ENCODE results near the gene FRMD5.

Gene FRMD5

DNA sequence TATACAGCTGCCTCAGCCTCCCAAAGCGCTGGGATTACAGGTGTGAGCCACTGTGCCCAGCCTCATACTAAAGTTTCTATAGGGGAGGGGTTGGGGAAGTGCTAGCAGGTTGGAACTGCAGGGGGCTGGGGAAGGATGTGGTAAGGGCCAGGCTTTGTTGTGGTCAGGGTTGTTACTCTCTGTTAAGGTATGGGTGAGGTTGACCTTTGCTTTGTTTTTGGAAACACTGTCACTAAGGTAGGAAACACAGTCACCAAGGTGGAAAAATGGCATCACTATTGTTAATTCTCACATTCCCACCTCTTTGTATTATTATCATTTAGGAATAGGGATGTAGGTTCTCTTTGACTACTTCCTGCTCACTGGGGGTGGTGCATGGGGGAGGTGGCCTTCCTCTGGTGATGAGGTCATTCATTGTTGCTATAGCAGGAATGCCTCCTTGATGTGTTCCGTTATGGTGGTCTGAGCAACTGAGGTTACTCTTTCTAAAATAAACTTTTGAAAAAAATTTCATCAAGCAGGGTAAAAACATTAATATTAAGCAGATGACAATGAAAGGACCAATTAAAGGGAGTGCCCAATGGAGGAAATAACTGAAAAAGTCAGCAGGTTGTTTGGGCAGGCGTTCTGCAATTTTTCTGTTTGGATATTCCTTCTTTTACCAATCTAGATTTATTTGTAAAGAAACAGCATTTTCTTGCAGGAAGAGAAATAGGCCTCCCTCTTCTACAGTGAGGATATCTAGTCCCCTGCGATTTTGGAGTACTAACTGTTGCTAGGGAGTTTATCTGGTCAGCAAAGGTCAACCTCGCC is 217.8 kb downstream of the FRMD5 start:
- DNase-seq (ENCODE audit: low read depth in 1 of 2, low spot score in 1 of 2): no peak

DNA sequence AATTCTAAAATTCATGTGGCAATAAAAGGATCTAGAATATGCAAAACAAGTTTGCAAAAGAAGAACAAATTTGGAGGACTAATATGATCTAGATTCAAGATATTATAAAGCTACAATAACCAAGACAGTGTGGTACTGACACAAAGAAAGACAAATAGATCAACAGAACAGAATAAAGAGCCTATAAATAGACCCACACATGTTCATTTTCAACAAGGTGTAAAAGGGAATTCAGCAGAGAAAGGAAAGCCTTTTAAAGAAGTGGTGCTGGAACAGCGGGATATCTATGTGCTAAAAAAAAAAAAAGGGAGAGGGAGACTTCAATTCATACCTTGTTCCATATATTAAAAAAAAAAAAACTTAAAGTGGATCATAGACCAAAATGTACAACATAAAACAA is 219.3 kb downstream of the FRMD5 start:
- no peak for DNase-seq (ENCODE audit: low read depth in 1 of 2, low spot score in 1 of 2)

DNA sequence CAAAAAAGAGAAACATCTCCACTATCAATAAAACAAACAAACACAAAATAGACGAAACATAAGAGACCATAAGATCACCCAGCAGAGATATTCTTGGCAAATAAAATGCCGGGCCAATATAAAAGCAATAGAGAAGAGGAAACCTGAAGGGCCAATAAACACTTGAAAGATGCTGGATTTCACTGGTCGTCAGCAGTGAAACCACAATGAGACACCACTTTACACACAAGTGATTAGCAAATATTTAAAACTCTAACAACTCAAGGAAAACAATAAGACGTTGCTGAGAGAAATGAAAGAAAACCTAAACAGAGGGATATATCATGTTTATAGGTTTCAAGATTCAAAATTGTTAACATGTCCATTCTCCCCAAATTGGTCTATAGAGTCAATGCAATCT is 219.7 kb downstream of the FRMD5 start:
- DNase-seq (ENCODE audit: low read depth in 1 of 2, low spot score in 1 of 2): no peak

- no peak for DNase-seq (ENCODE audit: low read depth in 1 of 2, low spot score in 1 of 2)
Observed at GRCh38 chr15:43974852-43975251, 220.2 kb downstream of the FRMD5 start.

GRCh38 chr15:43969802-43970375 is 225.2 kb downstream of the FRMD5 start:
- DNase-seq (ENCODE audit: low read depth in 1 of 2, low spot score in 1 of 2): no peak

GRCh38 chr15:43968551-43968950 is 226.5 kb downstream of the FRMD5 start:
- no peak for DNase-seq (ENCODE audit: low read depth in 1 of 2, low spot score in 1 of 2)

DNA sequence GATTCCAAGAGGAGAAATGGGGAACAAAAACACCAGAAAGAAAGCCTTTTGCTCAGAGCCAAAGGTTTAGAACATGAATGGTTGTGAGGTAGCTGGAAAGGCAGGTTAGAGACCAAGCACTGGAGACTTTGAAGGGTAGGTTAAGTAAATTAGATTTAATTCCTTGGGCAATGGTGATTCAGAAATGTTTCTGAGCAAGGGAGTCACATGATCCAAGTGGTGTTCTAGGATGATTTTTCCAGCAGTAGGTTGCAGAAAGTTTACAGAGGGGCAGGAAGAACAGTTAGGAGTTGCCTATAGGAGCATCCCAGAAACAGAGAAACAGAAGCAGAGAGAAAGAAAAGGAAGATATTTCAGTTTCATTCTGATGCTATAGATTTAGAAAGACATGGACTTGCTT is 228.4 kb downstream of the FRMD5 start:
- DNase-seq (ENCODE audit: low read depth in 1 of 2, low spot score in 1 of 2): no peak

DNA sequence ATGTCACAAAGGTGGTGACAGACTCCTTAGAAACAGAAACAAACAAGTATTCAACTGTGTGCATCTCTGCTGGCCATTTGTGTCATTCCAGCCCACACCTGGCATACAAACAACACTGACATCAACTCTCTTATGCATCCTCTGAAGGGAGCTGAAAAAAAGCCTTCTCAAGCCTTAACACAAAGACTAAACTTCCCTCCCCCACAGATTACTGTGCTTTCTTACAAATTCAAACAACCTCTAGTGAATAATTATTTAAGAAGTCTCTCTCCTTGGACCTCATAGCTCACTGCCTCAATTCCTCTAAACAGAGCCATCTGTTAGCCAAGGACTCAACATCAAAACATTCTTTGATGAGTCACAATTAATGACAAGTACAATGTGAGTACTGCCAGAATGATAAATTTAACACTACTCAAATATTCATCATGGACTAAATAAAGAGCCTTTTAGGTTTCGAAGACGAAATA is 236.2 kb downstream of the FRMD5 start:
- DNase-seq (ENCODE audit: low read depth in 1 of 2, low spot score in 1 of 2): no peak

DNA sequence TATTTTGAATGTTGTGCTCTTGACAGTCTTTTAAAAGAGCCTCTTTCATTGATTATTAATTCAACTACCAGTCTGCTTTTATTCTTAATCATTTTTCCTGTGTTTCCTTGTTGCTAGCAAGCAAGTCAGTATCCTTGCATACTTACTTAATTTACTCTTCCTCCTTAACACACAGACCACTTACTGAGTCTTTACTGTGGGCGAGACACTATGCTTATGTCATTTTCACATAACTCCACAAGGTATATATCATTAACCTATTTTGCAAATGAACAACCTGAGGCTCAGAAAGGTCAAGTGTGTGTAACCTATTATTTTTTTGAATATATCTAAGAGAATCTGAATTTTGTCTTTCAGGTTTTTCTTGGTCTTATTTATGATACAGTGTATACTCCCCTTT is 237.3 kb downstream of the FRMD5 start:
- no peak for DNase-seq (ENCODE audit: low read depth in 1 of 2, low spot score in 1 of 2)

DNA sequence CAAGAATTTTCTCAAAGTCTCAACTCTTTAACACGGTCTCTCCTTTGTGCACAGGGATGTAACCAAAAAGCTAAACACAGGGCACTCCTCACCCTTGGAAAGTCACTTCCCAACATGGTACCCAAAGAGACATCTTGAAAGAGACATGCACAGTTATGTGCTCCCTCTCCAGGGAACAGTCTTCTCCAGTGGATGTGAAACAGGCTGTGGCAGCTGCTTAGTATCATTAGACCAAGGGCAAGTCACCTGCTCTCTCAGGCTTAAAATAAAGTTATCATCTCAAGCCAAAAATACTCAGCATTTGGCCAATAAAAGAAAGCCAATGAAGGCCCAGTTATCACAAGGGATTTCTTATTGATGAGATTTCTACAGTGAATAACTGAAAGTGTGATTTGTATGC is 239.9 kb downstream of the FRMD5 start:
- DNase-seq (ENCODE audit: low read depth in 1 of 2, low spot score in 1 of 2): no peak

GRCh38 chr15:43954181-43954621 is 240.9 kb downstream of the FRMD5 start:
- no peak for DNase-seq (ENCODE audit: low read depth in 1 of 2, low spot score in 1 of 2)

DNA sequence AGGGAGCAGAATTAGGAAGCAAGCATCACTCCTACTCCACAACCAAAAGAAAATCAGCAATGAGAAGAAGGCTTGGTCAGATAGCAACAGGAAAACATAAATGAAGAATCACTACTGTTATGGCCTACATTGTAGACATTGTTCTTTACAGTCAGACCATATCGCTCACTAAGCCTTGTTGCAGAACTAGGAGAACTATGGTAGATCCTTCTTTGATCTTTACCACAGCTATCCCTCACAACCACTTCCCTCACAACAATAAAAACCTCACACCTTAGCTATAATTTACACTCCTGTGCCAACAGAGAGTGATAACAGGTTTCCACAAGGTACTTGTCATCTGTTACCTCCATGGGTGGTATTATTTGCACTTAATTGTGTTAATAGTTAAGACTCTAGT is 241.7 kb downstream of the FRMD5 start:
- DNase-seq (ENCODE audit: low read depth in 1 of 2, low spot score in 1 of 2): no peak

DNA sequence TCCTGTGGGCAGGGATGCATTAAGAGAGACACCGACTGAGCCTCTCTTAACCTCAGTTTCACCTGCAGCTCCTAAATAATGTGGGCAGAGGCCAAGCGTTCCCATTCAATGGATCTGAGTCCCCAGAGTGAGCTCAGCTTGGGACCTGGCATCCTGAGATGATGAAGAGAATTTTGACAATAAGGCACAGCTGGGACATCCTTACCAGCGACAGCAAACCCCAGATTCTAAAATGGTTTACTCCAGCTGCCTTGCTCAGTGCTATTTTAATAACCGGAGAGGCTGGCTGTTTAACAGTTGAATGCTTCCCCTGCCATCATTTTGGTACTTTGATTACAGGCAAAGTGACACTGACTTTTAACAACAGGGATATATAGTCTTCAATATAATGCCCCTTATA is 244.5 kb downstream of the FRMD5 start:
- DNase-seq (ENCODE audit: low read depth in 1 of 2, low spot score in 1 of 2): no peak

DNA sequence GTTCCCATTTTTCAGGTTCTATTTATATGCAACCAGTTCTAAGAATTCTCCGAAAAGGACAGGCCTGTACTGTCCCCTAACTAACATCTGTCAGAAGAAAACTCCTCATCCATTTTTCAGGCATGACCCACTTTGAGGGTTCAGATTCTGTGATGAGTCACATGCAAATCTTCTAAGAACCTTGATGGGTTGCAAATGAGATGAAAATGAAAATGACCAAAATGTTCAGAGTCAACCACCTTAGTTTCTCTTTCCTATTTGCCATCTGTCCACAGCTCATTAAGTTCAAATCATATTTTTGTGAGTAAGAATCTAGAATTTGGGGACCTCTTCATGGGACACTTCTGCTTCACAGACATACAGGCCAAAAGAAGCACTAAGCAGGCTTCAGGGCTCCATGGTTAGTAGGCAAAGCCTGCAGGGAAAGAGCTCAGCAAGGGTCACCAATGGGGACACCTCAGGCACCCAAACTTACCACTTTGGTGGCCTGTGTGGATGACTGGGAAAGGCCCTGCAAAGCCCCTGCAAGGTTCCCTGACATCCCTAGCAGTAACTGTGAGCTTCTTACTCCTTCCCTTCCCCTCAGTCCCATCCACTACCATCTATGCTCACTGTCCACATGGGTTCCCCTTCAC is 246.3 kb downstream of the FRMD5 start:
- no peak for DNase-seq (ENCODE audit: low read depth in 1 of 2, low spot score in 1 of 2)

GRCh38 chr15:43943511-43943910 is 251.6 kb downstream of the FRMD5 start:
- DNase-seq (ENCODE audit: low read depth in 1 of 2, low spot score in 1 of 2): no peak

DNA sequence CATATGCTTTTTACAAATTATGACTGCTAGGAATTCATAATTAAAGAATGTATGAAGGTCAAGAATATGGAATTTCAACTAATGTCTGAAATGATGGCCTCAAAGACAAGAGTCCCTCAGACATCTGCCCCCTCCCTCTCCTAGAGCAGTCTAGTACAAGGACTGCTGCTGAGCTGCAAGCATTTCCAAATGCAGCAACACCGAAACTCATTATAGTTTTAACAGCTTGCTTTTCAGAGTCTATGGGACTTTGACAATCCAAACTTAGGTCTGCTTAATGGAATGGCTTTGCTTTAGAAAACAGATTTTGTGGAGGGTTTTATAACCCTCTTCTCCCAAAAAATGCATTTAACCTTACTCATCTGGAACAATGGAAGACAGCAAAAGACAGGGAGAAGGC is 252.9 kb downstream of the FRMD5 start:
- no peak for DNase-seq (ENCODE audit: low read depth in 1 of 2, low spot score in 1 of 2)

DNA sequence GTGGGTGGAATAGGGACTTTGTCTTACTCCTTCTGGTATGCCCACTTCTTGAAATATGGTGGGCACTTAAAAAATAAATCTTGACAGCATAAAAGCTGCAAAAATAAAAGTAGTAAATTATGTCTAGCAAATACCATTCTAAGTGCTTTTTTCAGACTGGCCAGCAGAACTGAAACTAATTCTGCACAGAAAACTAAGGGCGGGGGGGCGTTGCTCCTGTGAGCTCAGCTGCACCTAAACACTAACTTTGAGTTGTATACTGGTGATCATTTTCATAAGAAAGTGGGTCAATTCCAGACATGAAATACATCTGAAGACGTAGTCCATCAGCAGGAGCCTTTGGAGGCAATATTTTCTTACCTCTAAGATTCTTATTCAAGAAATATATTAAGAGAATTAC is 253.5 kb downstream of the FRMD5 start:
- no peak for DNase-seq (ENCODE audit: low read depth in 1 of 2, low spot score in 1 of 2)

DNA sequence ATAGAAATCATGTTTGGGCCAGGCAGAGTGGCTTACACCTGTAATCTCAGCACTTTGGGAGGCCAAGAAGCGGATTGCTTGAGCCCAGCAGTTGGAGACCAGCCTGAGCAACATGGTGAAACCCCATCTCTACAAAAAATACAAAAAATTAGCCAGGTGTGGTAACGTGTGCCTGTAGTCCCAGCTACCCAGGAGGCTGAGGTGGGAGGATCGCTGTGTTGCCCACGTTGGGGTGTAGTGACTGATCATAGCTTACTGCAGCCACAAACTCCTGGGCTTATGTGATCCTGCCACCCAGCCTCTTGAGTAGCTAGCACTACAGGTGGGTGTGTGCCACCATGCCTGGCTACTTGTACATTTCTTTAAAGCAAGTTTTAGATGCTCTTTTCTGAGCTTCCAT is 254.0 kb downstream of the FRMD5 start:
- DNase-seq (ENCODE audit: low read depth in 1 of 2, low spot score in 1 of 2): no peak

DNA sequence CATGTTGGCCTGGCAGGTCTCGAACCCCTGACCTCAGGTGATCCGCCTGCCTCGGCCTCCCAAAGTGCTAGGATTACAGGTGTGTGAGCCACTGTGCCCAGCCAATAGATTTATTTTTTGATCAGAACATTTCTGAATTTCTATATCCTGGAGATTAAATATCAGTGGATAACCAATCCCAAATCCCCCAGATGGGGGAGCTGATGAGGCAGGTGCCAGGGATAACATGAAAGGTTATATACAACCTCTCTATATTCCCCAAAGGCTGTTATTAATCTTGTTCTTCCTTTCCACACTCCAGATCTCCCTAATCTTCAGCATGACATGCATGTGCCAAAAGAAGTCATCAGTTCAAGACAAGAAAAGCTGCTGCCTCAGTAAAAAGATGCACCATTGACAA is 256.0 kb downstream of the FRMD5 start:
- no peak for DNase-seq (ENCODE audit: low read depth in 1 of 2, low spot score in 1 of 2)

DNA sequence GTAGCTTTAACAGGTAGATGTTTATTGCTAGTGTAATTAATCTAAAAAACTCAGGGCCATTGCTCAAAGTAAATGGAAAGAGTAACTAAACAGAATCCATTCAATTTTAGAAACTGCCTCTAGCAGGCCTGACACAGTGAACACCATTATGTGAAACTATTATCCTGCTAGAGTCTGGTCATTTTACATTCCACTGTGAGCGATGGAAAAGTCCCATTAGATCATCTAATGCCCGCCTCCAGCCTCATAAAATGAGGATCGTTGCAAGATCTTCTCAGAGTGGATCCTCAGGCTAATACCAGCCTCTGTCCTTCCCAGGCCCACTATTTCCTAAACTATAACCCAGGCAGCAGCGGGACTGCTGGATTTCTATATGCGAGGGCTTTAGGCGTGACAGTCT is 260.6 kb downstream of the FRMD5 start:
- no peak for DNase-seq (ENCODE audit: low read depth in 1 of 2, low spot score in 1 of 2)

DNA sequence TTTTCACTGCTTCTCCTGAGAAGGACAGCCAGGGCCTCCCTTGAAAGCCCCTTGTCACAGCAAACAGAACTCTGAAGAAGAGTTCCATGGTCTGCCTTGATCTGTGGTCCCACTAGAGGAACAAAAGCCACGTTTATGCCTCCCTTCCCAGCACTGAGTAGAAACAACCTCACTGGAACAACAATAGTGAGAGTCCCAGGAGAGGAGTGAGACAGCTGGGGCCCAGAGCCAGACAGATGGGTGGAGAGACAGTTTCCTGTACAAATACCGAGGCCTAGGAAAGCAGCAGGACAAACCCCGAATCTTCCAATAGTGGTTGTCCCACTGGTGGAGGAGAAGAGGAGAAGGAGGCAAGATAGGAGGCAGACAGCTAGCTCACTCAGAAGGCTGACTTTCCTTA is 262.2 kb downstream of the FRMD5 start:
- DNase-seq (ENCODE audit: low read depth in 1 of 2, low spot score in 1 of 2): no peak

- no peak for DNase-seq (ENCODE audit: low read depth in 1 of 2, low spot score in 1 of 2)
Observed at GRCh38 chr15:43931790-43932435, 263.2 kb downstream of the FRMD5 start.
